AG10803 (cell line): Measurements from ENCODE around the gene ANKRD22.
A peak's percentile ranks its signal among the peaks of the same experiment; 100 is the strongest.

Experiments used
- DNase-seq: peaks from one replicate; pipeline ENCODE4 v3.0.0; 2010; ENCODE audit warnings: low read depth
- H3K4me3 ChIP-seq: 2 replicates; pipeline ENCODE4 v1.5.1; 2011; ENCODE audit warnings: mild to moderate bottlenecking, low read length, control low read depth
- CTCF ChIP-seq: conservative IDR thresholded peaks from 2 replicates; pipeline ENCODE4 v1.5.1; 2011; ENCODE audit warnings: mild to moderate bottlenecking, low read length, control low read depth, inconsistent platforms

Gene ANKRD22

GRCh38 chr10:88783724-88784123, 67.9 kb downstream of the ANKRD22 start:
- DNase-seq, result peak; percentile 29
- no peak for TF ChIP-seq CTCF

GRCh38 chr10:88782222-88782621, 69.4 kb downstream of the ANKRD22 start:
- TF ChIP-seq CTCF, result no peak
- H3K4me3 ChIP-seq, result no peak overlapping the region
- no peak for DNase-seq

More at GRCh38 chr10:88783724-88784123, 67.9 kb downstream of the ANKRD22 start:
- no peak overlapping the region for H3K4me3 ChIP-seq

GRCh38 chr10:88781206-88781605, 70.4 kb downstream of the ANKRD22 start:
- DNase-seq, result no peak
- no peak for TF ChIP-seq CTCF

More at GRCh38 chr10:88781206-88781605, 70.4 kb downstream of the ANKRD22 start:
- no peak overlapping the region for H3K4me3 ChIP-seq
